B cell (primary cell): ENCODE measurements around the gene MEF2C. TPM values are rescaled to one million over a fixed set of nuclear protein-coding genes. Genes with fewer than 3 reads are reported as not detected.

Experiments
- ATAC-seq: fragments of 200-7000 bp; cut with Tn5 transposase; one replicate; pipeline ENCODE4 v1.10.0; 2021; ENCODE audit warnings: low read depth, mild to moderate bottlenecking, moderate number of reproducible peaks, moderate library complexity
- CTCF ChIA-PET: fragments of 350-600 bp; sonication (Branson Sonifier 250); formaldehyde crosslinking; loops from one replicate; lab custom pipeline; 2021; ENCODE audit warnings: antibody characterized with exemption, inconsistent platforms; lab: Charles Lee
- POLR2A ChIA-PET: fragments of 350-600 bp; sonication (Branson Sonifier 250); formaldehyde crosslinking; loops from one replicate; lab custom pipeline; 2021; ENCODE audit warnings: antibody characterized with exemption; lab: Charles Lee
- DNase-seq: peaks from one replicate; pipeline ENCODE4 v3.0.0; 2013
- H2AFZ ChIP-seq: 2 replicates; pipeline ENCODE4 v1.6.1; 2012; ENCODE audit warnings: mild to moderate bottlenecking, low read depth, low read length; ENCODE audit not compliant: insufficient read depth, poor library complexity, severe bottlenecking
- H3K27ac ChIP-seq, 2 donors: 1 replicate in 1 of 2; 2 replicates in 1 of 2; pipeline ENCODE4 v1.5.1; 2012 to 2013; ENCODE audit warnings: low read length in 2 of 2, mild to moderate bottlenecking in 2 of 2, moderate library complexity in 1 of 2
- H3K27me3 ChIP-seq, 4 experiments: fragments of 200-600 bp in 1 of 4; sonication (generic) in 1 of 4; replicated peaks in 1 of 4; 1 replicate in 2 of 4; 2 replicates in 2 of 4; pipeline versions ENCODE4 v1.6.1 to v1.7.0; 2013 to 2016; ENCODE audit warnings: low read length in 3 of 4, mild to moderate bottlenecking in 2 of 4, mixed read lengths in 1 of 4, moderate library complexity in 1 of 4; ENCODE audit not compliant: insufficient read depth in 4 of 4, control insufficient read depth in 3 of 4; ENCODE audit errors: control extremely low read depth in 1 of 4
- H3K36me3 ChIP-seq, 2 experiments: replicated peaks in 1 of 2; 1 replicate in 1 of 2; 2 replicates in 1 of 2; pipeline versions ENCODE4 v1.6.1 to v1.7.1; 2013; ENCODE audit warnings: low read length in 1 of 2; ENCODE audit not compliant: insufficient read depth in 2 of 2, control insufficient read depth in 1 of 2; ENCODE audit errors: control extremely low read depth in 1 of 2, extremely low read depth in 1 of 2
- H3K4me1 ChIP-seq, 2 donors: fragments of 200-600 bp in 1 of 2; sonication (generic) in 1 of 2; 1 replicate in 1 of 2; 2 replicates in 1 of 2; pipeline versions ENCODE4 v1.5.1 to v1.6.1; 2013 to 2017; ENCODE audit warnings: low read length in 2 of 2; ENCODE audit not compliant: control insufficient read depth in 2 of 2, insufficient read depth in 2 of 2
- H3K4me2 ChIP-seq: replicated peaks from 2 replicates; pipeline ENCODE3; 2012; ENCODE audit warnings: mild to moderate bottlenecking, low read depth, low read length; ENCODE audit not compliant: poor library complexity, severe bottlenecking
- H3K4me3 ChIP-seq, 5 experiments: fragments of 200-600 bp in 1 of 5; sonication (generic) in 1 of 5; 1 replicate in 3 of 5; 2 replicates in 2 of 5; pipeline versions ENCODE4 v1.5.1 to v1.7.0; 2011 to 2016; ENCODE audit warnings: low read length in 4 of 5, mild to moderate bottlenecking in 4 of 5, low read depth in 2 of 5, control low read depth in 1 of 5, moderate library complexity in 1 of 5; ENCODE audit not compliant: insufficient read depth in 1 of 5; ENCODE audit errors: control extremely low read depth in 1 of 5, extremely low read depth in 1 of 5
- H3K79me2 ChIP-seq: fragments of 200-600 bp; sonication (generic); one replicate; pipeline ENCODE4 v1.6.0; 2016; ENCODE audit warnings: low read length; ENCODE audit not compliant: control insufficient read depth, insufficient read depth
- H3K9ac ChIP-seq: fragments of 200-600 bp; sonication (generic); 2 replicates; pipeline ENCODE4 v1.6.1; 2017; ENCODE audit warnings: mild to moderate bottlenecking, low read length, moderate library complexity
- H3K9me3 ChIP-seq, 3 donors: one replicate each; pipeline versions ENCODE4 v1.6.1 to v1.7.1; 2013; ENCODE audit warnings: low read length in 2 of 3; ENCODE audit not compliant: control insufficient read depth in 2 of 3, insufficient read depth in 1 of 3; ENCODE audit errors: control extremely low read depth in 1 of 3
- H4K20me1 ChIP-seq: 2 replicates; pipeline ENCODE4 v1.6.0; 2012; ENCODE audit warnings: mild to moderate bottlenecking, low read length; ENCODE audit not compliant: insufficient read depth, control insufficient read depth, poor library complexity, severe bottlenecking
- H3K27ac Mint-ChIP-seq: one replicate; pipeline ENCODE4 v1.8.0; 2021; ENCODE audit warnings: mixed read lengths
- H3K27me3 Mint-ChIP-seq: one replicate; pipeline ENCODE4 v1.8.0; 2021; ENCODE audit warnings: mixed read lengths
- H3K4me1 Mint-ChIP-seq: one replicate; pipeline ENCODE4 v1.8.0; 2021; ENCODE audit warnings: mixed read lengths
- H3K4me3 Mint-ChIP-seq: one replicate; pipeline ENCODE4 v1.8.0; 2021; ENCODE audit warnings: mixed read lengths
- H3K9me3 Mint-ChIP-seq: one replicate; pipeline ENCODE4 v1.8.0; 2022; ENCODE audit warnings: mixed read lengths; ENCODE audit not compliant: insufficient read depth
- EZH2 ChIP-seq: IDR thresholded peaks from 2 replicates; pipeline ENCODE4 v1.6.1; 2012; ENCODE audit warnings: borderline replicate concordance, low read depth, mild to moderate bottlenecking, moderate library complexity, low read length; ENCODE audit not compliant: insufficient read depth, poor library complexity, severe bottlenecking
- WGBS: methylation state at CpG from one replicate; pipeline ENCODE4 v1.1.5; 2013; ENCODE audit warnings: missing lambda C conversion rate; ENCODE audit not compliant: insufficient coverage; 5-methylcytosine and 5-hydroxymethylcytosine counted together
- intact Hi-C: fragments of 100-400 bp; cut with micrococcal nuclease; formaldehyde crosslinking; loops from one replicate; pipeline ENCODE4 v1.10.0; 2022
- polyA plus RNA-seq: library from polyadenylated mRNA; depleted of rRNA; stranded (reverse); fragments of >200 nt; gene quantifications from 2 replicates; pipeline ENCODE4 v1.2.3, GENCODE V29; 2012
- total RNA-seq, 2 donors: library from RNA; stranded (reverse); fragments of 120-200 nt in 1 of 2; gene quantifications; 1 replicate in 1 of 2; 2 replicates in 1 of 2; pipeline versions ENCODE4 v1.2.3 to v1.2.4, GENCODE V29; 2013 to 2022
- TF ChIP-seq, protein P1 (sequence below): fragments of 200-600 bp; IDR thresholded peaks from one replicate; pipeline ENCODE4 v1.8.0; 2022; ENCODE audit warnings: antibody characterized with exemption, mild to moderate bottlenecking

The MEF2C gene
- total and polyA plus RNA-seq, 2 donors (not counting 1 experiment from before 2014, with no cell fraction given) = 97.4 to 354 TPM

GRCh38 chr5:88813805-88814575 is 69.0 kb downstream of the MEF2C start:
- H3K9ac ChIP-seq = no peak overlapping the region
- H3K9me3 ChIP-seq = no peaks in the 10 kb centered on the region
- H4K20me1 ChIP-seq = peaks cover 9% of the 10 kb centered on the region
- peaks cover 48 to 76% of the 10 kb centered on the region in 2 donors for H3K4me1 ChIP-seq
- H3K9me3 Mint-ChIP-seq = no peaks in the 10 kb centered on the region
- peaks cover 80% of the 10 kb centered on the region for H3K4me1 Mint-ChIP-seq
- no peaks in the 10 kb centered on the region for H3K27me3 Mint-ChIP-seq
- H3K4me3 Mint-ChIP-seq = peak overlapping the region; percentile 21
- CTCF ChIA-PET = interaction anchor here (1.6 to 2.2 kb wide), 2 partner anchors 11 to 86 kb away, joined by 4 to 8 read pairs; no protein-coding TSS in a partner anchor
- peak overlapping the region; percentile 22 for H3K4me2 ChIP-seq
- no peak overlapping the region for H3K4me3 ChIP-seq
- H3K79me2 ChIP-seq = peaks cover 100% of the 10 kb centered on the region
- 95% methylated on average over 12 of the region's 17 CpGs for WGBS
- ATAC-seq (no peak), DNase-seq (no peak)
- H3K27ac Mint-ChIP-seq = peak overlapping the region; percentile 56
- peaks cover 7 to 62% of the 10 kb centered on the region in 2 experiments for H3K36me3 ChIP-seq
- POLR2A ChIA-PET = no interaction called here
- intact Hi-C loops = loop anchor here (2.0 kb wide), 1 partner anchor 33 kb away; no protein-coding TSS in a partner anchor
- TF ChIP-seq EZH2 = no peak
- TF ChIP-seq, protein P1, sequence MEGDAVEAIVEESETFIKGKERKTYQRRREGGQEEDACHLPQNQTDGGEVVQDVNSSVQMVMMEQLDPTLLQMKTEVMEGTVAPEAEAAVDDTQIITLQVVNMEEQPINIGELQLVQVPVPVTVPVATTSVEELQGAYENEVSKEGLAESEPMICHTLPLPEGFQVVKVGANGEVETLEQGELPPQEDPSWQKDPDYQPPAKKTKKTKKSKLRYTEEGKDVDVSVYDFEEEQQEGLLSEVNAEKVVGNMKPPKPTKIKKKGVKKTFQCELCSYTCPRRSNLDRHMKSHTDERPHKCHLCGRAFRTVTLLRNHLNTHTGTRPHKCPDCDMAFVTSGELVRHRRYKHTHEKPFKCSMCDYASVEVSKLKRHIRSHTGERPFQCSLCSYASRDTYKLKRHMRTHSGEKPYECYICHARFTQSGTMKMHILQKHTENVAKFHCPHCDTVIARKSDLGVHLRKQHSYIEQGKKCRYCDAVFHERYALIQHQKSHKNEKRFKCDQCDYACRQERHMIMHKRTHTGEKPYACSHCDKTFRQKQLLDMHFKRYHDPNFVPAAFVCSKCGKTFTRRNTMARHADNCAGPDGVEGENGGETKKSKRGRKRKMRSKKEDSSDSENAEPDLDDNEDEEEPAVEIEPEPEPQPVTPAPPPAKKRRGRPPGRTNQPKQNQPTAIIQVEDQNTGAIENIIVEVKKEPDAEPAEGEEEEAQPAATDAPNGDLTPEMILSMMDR = no peak
- H3K27me3 ChIP-seq = no peaks in the 10 kb centered on the region
- peak overlapping the region in 1 of 2 donors; percentile 53 for H3K27ac ChIP-seq
- no peak overlapping the region for H2AFZ ChIP-seq

- no CpG with 5 or more reads among the region's 1 CpG for WGBS
- H3K27me3 ChIP-seq = no peaks in the 10 kb centered on the region
- no peak overlapping the region for H2AFZ ChIP-seq
- intact Hi-C loops = no loop called here
- H3K4me3 ChIP-seq = no peak overlapping the region
- H3K27ac Mint-ChIP-seq = peak overlapping the region; percentile 68
- peaks cover 5 to 57% of the 10 kb centered on the region in 2 experiments for H3K36me3 ChIP-seq
- H3K9me3 ChIP-seq = no peaks in the 10 kb centered on the region
- H3K4me1 Mint-ChIP-seq = peaks cover 77% of the 10 kb centered on the region
- POLR2A ChIA-PET = no interaction called here
- H3K9me3 Mint-ChIP-seq = no peaks in the 10 kb centered on the region
- H3K9ac ChIP-seq = peak overlapping the region; percentile 9
- CTCF ChIA-PET = interaction anchor here (1.6 to 2.2 kb wide), 2 partner anchors 12 to 86 kb away, joined by 4 to 8 read pairs; no protein-coding TSS in a partner anchor
- peaks cover 41 to 71% of the 10 kb centered on the region in 2 donors for H3K4me1 ChIP-seq
- H4K20me1 ChIP-seq = peaks cover 9% of the 10 kb centered on the region
- H3K79me2 ChIP-seq = peaks cover 100% of the 10 kb centered on the region
- no peak for DNase-seq
- H3K27me3 Mint-ChIP-seq = no peaks in the 10 kb centered on the region
- H3K4me2 ChIP-seq = peak overlapping the region; percentile 30
- no peak for ATAC-seq
- peak overlapping the region in 1 of 2 donors; percentile 53 for H3K27ac ChIP-seq
- peak overlapping the region; percentile 5 for H3K4me3 Mint-ChIP-seq
- no peak for TF ChIP-seq EZH2
- TF ChIP-seq, protein P1 = no peak
Observed at GRCh38 chr5:88813244-88813643, 69.7 kb downstream of the MEF2C start.
